ENCODE measurements around the gene ZBTB16. TPM values are rescaled to one million over a fixed set of nuclear protein-coding genes. Genes with fewer than 3 reads are reported as not detected.

The ZBTB16 gene
- total RNA-seq, 1 donor from 2014 or later, result 17.7 TPM

GRCh38 chr11:114075891-114076441 is 16.5 kb downstream of the ZBTB16 start:
- no peak overlapping the region for H2AFZ ChIP-seq (replicated peaks)
- Mint-ChIP-seq H3K9me3 (no peaks in the 10 kb centered on the region), H3K4me1 (peaks cover 91% of the 10 kb centered on the region), H3K27ac (peak overlapping the region; percentile 76), H3K4me3 (peak overlapping the region; percentile 44), H3K27me3 (ENCODE audit: insufficient read depth, low read depth) (peaks cover 3% of the 10 kb centered on the region), H3K36me3 (peaks cover 12% of the 10 kb centered on the region)
- no peak overlapping the region for H3K27ac ChIP-seq
- H3F3A ChIP-seq (ENCODE audit: low read depth), result peaks cover 45% of the 10 kb centered on the region
- H4K20me1 ChIP-seq (ENCODE audit: low read depth), result peaks cover 94% of the 10 kb centered on the region
- H3K27me3 ChIP-seq, result peaks cover 28% of the 10 kb centered on the region
- H3K4me1 ChIP-seq, result peaks cover 67% of the 10 kb centered on the region
- no peaks in the 10 kb centered on the region for H3K9me3 ChIP-seq (ENCODE audit: low read depth)
- H3K79me2 ChIP-seq (ENCODE audit: low read depth), result peaks cover 58% of the 10 kb centered on the region
- no peak for TF ChIP-seq EZH2 (IDR thresholded peaks at IDR 0.05)
- no peak for TF ChIP-seq EZH2phosphoT487 (IDR thresholded peaks at IDR 0.05)
- TF ChIP-seq CTCF (IDR thresholded peaks at IDR 0.05), result peak; percentile 67
- H3K36me3 ChIP-seq, result no peaks in the 10 kb centered on the region
- DNase-seq (ENCODE audit: low spot score), result peak; percentile 71
- H3K4me3 ChIP-seq, result no peak overlapping the region
- no peak overlapping the region for H3K9ac ChIP-seq
- peak overlapping the region; percentile 67 for H3K4me2 ChIP-seq

- Histone ChIP-seq H3F3A (ENCODE audit: low read depth) (peaks cover 45% of the 10 kb centered on the region), H3K36me3 (no peaks in the 10 kb centered on the region), H3K4me3 (no peak overlapping the region), H3K27me3 (peaks cover 29% of the 10 kb centered on the region), H3K79me2 (ENCODE audit: low read depth) (peaks cover 51% of the 10 kb centered on the region), H3K4me1 (peaks cover 68% of the 10 kb centered on the region), H2AFZ (replicated peaks) (no peak overlapping the region), H3K27ac (no peak overlapping the region), H3K9ac (no peak overlapping the region), H3K4me2 (peak overlapping the region; percentile 67), H4K20me1 (ENCODE audit: low read depth) (peaks cover 91% of the 10 kb centered on the region), H3K9me3 (ENCODE audit: low read depth) (no peaks in the 10 kb centered on the region)
- no peak for TF ChIP-seq CTCF (IDR thresholded peaks at IDR 0.05)
- TF ChIP-seq EZH2 (IDR thresholded peaks at IDR 0.05), result no peak
- no peak for TF ChIP-seq EZH2phosphoT487 (IDR thresholded peaks at IDR 0.05)
- Mint-ChIP-seq H3K27ac (no peak overlapping the region), H3K4me1 (peaks cover 91% of the 10 kb centered on the region), H3K4me3 (peak overlapping the region; percentile 38), H3K9me3 (no peaks in the 10 kb centered on the region), H3K36me3 (peaks cover 9% of the 10 kb centered on the region), H3K27me3 (ENCODE audit: insufficient read depth, low read depth) (peaks cover 3% of the 10 kb centered on the region)
- peak; percentile 25 for DNase-seq (ENCODE audit: low spot score)
Measured at GRCh38 chr11:114076921-114077331, 17.4 kb downstream of the ZBTB16 start.

DNA sequence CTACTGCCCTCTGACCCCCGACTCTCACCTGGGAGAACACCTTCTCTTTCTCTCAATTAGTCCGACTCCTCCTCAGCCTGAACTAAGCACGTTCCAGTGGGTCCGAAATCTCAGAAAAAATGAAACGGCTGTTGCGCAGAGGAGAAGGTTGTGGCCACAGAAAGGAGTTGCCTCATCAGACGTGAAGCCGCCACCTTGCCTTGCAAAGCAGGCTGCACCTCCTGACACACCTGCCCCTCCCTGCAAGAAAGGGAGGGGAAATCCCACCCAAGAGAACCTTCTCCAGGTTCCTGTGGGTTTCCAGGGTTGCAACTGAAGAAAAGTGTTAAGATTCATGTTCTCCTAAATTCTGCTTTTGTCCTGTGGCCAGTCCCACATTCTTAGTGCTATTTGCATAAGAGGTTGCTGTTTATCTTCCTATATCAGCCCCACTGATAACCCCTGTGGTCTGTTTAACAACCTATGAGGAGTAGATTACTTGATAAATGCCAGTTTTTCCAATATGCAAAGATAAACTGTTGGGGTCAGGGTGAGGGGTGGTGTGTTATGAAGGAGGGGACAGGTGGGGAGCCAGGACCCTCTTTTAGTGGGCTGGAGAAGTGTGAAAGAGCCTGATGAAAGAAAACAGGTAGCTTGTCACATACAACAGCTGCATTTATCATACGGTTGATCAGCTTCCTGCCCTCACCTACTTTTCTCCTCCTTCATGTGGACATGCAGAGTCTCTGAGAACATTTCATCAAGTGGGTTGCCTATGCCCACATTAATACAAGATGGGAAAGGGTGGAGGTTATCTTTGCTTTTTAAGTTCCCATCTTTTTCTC is 18.2 kb downstream of the ZBTB16 start:
- peak overlapping the region; percentile 67 for H3K4me2 ChIP-seq
- peak overlapping the region; percentile 13 for H3K27ac ChIP-seq
- DNase-seq (ENCODE audit: low spot score), result no peak
- Mint-ChIP-seq H3K9me3 (no peaks in the 10 kb centered on the region), H3K4me3 (peak overlapping the region; percentile 38), H3K36me3 (peaks cover 3% of the 10 kb centered on the region), H3K27ac (no peak overlapping the region), H3K27me3 (ENCODE audit: insufficient read depth, low read depth) (no peaks in the 10 kb centered on the region), H3K4me1 (peaks cover 91% of the 10 kb centered on the region)
- H2AFZ ChIP-seq (replicated peaks), result no peak overlapping the region
- no peak overlapping the region for H3K9ac ChIP-seq
- H4K20me1 ChIP-seq (ENCODE audit: low read depth), result peaks cover 92% of the 10 kb centered on the region
- no peaks in the 10 kb centered on the region for H3K36me3 ChIP-seq
- H3K4me3 ChIP-seq, result no peak overlapping the region
- peaks cover 29% of the 10 kb centered on the region for H3K27me3 ChIP-seq
- no peaks in the 10 kb centered on the region for H3K9me3 ChIP-seq (ENCODE audit: low read depth)
- H3K79me2 ChIP-seq (ENCODE audit: low read depth), result peaks cover 53% of the 10 kb centered on the region
- peaks cover 45% of the 10 kb centered on the region for H3F3A ChIP-seq (ENCODE audit: low read depth)
- H3K4me1 ChIP-seq, result peaks cover 70% of the 10 kb centered on the region
- TF ChIP-seq EZH2phosphoT487 (IDR thresholded peaks at IDR 0.05), result no peak
- no peak for TF ChIP-seq EZH2 (IDR thresholded peaks at IDR 0.05)
- no peak for TF ChIP-seq CTCF (IDR thresholded peaks at IDR 0.05)

All from neural progenitor cell (in vitro differentiated cells).